ENCODE results near the gene ABCC1.

GRCh38 chr16:15970743-15971439 lies 21.5 kb downstream of the ABCC1 start:
- TF ChIP-seq, protein P1, sequence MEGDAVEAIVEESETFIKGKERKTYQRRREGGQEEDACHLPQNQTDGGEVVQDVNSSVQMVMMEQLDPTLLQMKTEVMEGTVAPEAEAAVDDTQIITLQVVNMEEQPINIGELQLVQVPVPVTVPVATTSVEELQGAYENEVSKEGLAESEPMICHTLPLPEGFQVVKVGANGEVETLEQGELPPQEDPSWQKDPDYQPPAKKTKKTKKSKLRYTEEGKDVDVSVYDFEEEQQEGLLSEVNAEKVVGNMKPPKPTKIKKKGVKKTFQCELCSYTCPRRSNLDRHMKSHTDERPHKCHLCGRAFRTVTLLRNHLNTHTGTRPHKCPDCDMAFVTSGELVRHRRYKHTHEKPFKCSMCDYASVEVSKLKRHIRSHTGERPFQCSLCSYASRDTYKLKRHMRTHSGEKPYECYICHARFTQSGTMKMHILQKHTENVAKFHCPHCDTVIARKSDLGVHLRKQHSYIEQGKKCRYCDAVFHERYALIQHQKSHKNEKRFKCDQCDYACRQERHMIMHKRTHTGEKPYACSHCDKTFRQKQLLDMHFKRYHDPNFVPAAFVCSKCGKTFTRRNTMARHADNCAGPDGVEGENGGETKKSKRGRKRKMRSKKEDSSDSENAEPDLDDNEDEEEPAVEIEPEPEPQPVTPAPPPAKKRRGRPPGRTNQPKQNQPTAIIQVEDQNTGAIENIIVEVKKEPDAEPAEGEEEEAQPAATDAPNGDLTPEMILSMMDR (IDR thresholded peaks at IDR 0.05; ENCODE audit: low read length) = no peak
- TF ChIP-seq EZH2 (IDR thresholded peaks at IDR 0.05; ENCODE audit: borderline replicate concordance, low read length) = no peak
